HG03520 (cell line): Measurements from ENCODE around the gene CNNM3.

Experiments
- ATAC-seq: cut with Tn5 transposase; IDR thresholded peaks from one replicate; pipeline ENCODE4 v1.9.1; 2021; ENCODE audit warnings: mild to moderate bottlenecking, moderate library complexity; ENCODE audit not compliant: unreplicated experiment

Gene CNNM3

DNA sequence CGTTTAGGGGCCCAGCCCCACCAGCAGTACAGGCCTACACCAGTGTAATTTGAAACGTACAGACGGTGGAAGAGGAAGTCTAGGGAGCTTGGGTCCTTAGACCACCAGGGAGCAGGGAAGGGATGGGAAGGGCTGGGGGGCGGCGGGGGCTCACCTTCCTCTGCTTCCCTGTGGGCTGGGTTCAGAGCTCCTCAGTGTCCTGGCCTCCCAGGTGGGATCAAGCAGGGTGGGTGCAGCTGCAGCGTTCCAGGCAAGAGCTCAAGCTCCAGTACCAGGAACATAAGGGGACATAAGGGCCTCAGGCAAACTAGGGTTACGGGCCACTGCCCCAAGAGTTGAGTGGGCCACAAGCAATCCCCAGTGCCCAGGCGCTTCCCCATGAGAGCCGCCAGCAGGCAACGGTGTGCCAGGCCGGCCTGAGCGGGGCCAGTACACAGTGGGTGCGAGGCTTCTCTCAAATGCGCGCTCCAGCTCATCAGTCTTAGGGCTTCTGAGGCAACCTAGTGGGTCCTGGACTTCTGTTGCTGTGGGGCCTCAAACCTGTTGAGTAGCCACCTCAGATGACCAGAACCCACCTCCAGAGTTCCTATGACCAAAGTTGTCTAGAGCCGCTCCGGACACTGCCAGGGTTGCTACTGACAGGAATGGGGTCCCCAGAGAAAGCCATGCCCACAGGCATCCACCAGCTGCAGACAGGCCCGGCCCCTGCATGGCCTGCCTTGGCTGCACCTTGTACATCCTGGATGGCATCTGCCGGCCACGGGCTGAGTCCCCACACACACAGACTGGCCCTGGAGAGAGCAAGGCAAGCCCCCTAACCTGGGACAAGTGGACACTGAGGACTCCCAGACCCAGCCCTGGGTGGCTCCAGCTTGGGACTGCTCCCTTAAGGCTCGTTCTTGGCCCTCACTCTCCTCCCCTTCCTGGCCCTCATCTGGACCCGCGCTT, 22.6 kb downstream of the CNNM3 start:
- ATAC-seq = peak; percentile 18

DNA sequence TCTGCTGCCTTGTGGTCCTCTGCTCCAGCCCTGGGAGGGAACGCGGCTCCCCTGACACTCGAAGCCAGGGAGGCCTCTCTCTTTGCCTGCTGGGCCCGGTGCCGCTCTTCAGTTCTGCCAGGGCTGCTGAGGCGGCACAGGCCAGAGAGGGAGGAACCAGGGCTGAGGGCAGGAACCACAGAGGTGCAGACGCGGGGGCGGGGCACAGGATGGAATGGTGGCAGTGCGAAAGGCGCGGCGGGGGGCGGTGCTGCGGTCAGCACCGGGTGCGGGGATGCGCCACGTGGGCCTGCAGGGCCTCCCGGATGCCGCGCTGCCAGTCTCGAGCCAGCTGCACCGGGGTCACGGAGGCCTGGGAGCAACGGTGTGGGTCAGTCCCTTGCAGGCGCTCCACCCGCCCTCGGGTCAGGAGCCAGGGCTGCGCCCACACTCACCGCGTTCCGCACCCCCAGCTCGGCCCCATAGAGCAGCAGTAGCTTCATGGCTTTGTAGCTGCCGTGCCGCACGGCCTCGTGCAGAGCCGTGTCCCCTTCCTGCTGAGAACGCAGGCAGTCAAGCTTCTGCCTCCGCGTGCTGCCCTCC, 23.3 kb downstream of the CNNM3 start:
- peak; percentile 37 for ATAC-seq

DNA sequence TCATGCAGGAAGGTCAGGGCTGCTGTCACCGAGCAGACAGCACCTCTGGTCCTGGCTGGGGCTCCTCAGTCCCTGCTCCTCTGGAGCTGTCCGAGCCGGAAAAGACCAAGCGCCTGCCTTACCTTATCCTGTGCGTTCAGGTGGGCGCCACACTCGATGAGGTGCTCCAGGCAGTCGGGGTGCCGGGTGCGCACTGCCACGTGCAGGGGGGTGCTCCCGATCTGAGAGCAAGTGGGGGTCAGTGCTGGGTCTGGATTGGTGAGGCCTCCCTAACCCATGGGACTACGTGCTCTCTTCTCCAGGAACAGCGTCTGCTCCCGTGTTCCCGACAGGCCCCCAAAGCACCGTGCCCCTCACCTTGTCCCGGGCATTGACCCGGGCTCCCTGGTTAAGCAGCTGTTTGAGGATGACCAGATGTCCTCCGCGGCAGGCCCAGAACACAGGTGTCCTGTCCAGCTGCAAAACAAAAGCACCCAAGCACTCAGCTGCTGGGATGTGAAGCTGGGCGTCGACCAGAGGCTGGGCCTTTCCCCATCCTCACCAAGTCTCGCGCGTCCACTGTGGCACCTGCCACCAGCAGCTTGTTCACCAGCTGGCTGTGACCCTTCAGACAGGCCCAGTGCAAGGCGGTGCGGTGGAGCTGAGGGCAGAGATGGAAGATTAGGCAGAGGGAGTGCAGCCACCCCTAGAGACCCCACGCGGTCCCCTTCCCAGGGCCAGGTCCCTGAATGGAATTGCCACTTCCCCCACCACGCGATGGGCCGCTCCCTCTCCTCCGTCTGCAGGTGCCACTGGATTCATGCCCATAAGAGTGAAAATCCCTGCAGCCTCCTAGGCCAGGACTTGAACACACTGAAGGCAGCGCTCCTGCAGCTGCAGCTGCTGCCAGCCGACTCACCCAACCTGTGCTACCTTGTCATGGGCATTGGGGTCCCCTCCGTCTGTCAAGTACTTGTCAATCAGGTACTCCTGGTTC, 24.1 kb downstream of the CNNM3 start:
- ATAC-seq = no peak

DNA sequence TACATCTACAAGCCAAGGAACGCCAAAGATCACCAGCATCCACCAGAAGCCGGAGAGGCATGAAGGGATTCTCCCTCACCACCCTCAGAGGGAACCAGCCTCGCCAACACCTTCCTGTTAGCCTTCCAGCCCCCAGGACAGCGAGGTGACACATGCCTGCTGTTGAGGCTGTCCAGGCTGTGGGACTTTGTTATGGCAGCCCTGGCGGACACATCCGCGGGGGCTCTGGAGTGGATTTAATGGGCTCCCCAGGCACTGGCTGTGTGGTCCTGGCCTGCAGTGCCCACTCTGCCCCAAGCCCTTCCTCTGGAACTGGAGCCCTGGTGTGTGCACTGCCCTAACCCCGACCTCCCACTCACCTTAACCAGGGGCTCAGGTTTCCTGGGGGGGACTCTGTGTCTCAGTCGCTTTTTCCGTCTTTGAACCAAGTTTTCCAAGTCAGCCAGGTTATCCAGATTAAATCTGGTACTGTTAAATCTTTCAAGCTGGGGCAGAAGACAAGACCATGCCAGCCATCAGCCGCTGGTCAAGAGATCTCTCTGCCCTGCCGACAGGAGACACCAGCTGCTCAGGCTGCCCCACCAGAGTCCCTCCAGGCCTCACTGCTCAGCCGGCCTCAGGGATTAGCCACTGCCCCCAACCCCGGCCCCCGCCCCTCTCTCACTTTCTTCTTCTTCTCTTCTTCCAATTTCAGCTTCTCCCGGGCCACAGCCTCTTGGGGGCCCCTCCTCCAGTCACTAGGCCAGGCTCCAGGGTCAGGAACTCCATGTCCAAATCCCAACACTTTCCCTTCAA, 25.8 kb downstream of the CNNM3 start:
- no peak for ATAC-seq

DNA sequence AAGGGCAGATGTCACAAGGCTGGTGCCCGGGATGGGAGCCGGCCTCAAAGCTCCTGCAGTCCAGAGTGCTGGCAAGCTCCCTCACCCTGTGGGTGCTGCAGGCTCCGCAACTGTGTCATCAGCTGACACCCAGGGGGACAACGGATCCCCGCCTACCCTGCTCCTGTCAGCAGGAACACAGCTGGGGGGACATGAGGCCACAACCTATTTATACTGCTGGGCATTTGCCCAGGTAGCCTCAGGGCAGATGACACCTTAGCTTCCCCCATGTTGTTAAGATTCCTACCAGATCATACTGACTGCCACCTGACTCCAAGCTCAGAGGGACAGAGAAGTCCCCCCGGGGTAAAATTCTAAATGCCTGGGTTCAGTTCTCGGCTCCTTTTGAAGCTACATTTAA, 26.5 kb downstream of the CNNM3 start:
- no peak for ATAC-seq

DNA sequence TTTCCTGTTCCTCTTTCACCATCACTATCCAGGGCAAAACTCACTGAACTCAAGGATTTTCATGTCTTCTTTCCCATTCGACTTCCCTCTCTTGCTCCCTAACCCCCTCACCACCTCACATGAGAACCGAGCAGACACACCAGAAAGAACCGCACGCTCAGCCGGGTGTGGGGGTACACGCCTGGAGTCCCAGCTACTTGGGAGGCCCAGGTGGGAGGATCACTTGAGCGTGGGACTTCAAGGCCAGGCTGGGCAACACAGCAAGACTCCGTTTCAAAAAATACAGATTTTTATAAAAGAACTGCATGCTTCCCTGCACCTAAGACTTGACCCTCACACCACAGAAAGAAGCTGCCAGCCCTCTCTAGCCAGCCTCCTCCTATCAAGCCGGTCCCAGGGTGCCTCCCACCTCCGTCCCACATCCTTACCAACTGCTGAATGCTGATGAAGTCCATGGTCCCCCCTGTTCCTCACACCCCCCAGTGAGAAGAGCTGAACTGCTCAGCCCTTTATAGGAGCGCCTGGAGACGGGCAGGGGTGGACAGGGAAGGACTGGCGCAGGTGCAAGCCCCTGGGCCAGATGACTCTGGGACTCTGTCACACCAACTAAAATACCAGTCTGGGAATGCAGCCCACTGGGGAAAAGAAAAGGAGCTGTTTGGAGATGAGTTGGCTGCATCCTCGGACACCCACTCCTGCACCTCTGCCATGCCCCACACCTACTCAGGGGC, 27.6 kb downstream of the CNNM3 start, which contains the start of gene ANKRD23:
ANKRD23 (minus strand) TSS at position 484 of the 731 bp plus-strand sequence; CDS start at position 455, 29 bp downstream.
- ATAC-seq = no peak

DNA sequence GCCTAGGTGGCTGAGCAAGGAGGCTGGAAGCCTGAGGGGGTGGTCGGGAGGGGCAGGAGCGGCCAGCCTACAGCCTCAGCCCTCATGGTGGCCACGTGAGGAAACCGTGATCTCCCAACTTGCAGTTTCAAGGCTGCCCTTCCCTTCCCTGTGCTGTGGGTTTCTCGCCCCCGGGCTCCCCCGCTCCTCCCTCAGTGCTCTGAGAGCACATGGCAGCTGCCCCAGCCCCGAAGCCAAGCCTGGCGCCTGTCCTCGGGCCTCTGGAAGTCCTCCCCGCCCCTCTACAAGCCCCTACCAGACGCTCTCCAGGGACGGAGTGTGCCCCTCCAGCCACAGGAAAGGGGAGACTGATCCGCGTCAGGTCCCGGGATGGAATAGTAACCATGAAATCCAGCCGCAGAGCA, 28.3 kb downstream of the CNNM3 start:
- ATAC-seq = no peak

DNA sequence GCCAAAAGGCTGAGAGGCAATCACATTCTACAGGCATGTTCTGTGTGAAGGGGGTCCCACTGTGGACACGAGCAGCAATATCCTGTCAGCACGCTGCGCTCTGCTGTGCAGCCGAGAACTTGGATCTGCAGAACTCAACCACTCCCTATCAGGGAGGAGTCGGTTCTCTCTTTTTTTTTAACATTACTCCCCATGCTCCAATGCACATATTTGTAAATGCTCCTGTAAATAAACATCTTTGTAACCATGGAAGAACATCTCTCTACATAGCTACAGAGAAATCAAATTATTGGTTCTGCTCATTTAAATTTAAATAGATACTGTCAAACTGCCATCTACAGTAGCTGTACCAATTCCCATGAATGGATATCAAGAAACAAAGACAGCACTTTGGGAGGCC, 30.8 kb downstream of the CNNM3 start:
- ATAC-seq = no peak

DNA sequence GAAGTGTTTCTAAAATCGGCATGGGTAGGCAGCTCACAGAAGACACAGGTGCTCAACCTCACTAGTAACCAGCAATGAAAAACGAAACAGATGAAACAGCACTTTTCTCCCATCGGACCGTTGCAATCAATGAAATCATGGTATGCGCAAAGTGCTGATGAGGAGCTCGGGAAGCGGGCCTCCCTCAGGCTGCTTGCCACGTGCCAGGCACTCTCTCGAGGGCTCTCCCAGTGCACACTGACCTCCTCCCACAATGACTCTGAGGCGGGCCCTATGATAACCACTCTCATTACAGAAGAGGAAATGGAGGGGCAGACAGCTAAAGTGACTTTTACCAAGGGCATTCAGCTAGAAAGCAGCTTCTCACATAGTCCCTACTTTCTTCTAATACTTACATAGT, 31.5 kb downstream of the CNNM3 start:
- ATAC-seq = no peak

DNA sequence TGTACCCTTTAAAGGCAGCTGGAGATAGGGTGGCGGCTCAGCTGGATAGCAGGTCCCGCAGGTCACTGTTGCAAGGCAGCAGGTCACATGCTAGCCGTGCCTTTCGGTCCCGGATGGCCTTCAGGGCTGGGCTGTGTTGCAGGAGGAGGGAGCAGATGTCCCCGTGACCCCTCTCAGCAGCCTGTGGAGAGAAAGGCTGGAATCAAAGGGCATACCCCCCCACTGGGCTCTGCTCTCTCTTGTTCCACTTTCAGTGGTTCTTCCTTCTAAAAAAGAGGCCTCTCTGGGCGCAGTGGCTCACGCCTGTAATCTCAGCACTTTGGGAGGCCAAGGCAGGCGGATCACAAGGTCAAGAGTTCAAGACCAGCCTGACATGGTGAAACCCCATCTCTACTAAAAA, 32.2 kb downstream of the CNNM3 start:
- no peak for ATAC-seq

DNA sequence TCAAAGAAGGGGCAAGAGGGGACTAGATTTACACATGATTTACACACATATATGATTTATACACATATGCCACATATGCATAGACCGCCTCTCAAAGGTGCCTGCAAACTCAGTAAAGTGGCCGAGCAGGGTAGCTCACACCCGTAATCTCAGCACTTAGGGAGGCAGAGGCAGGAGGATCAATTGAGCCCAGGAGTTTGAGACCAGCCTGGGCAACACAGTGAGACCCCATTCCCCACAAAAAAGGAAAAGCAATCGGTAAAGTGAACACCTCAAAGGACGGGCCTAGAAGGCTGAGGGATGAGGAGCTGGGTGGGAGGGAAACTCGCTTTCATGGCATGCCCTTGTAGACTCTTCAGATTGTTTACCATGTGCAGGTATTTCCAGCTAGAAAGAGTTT, 36.6 kb downstream of the CNNM3 start:
- no peak for ATAC-seq

DNA sequence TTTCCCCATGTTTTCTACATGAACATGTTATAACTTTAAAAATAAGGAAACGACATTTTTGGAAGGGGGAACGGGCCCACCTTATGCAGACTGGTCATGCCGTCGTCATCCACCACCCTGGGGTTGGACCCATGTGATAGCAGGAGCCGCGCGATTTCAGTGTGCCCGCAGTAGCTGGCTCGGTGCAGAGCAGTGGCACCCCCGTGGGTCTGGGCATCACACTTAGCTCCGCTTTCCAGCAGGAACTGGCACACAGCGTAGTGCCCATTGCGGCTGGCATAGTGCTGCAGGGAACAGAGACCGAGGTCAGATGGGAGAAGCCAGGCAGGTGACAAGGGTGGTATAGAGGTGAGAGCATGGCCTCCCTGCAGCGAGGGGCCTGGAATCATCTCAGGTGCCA, 37.3 kb downstream of the CNNM3 start:
- ATAC-seq = no peak

DNA sequence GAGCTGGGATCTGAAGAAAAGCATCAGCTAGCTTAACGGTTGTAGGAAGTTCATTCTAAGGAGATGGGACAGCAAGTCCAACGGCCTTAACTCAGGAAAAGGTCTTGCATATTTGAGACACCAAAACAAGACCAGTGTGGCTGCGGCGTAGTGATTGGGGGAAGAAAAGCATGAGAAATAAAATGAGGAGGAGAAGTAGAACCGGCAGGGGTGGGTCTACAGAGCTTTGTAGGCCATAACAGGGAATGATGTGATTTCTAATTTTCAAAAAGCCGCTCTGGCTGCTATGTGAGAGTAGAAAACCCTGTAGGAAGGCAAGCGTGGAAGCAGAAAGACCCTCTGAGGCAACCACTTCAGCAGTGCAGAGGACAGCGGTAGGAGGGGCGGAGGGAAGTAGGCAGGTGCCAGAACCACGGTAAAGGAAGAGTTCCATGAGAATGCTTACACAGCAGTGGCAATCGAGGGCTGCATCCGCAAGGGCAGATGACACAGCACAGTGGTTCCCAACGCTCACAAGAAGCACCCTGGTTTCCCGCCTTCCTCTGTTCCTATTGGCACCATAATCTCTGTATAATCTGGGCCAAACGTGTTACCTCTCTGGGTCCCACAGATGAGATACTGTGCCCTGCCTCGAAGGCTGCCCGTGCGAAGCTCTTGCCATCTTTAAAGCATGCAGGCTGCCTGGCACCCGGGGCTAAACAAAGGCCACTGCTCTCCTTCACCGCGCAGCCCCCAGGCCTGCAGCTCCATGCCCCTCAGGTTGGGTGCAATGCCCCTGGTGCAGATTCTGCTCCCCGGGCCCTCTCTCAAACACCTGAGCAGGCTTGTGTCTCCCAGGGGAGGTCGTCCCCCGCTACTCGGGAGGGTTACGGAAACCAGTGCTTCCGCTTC, 41.0 kb downstream of the CNNM3 start:
- ATAC-seq = no peak

DNA sequence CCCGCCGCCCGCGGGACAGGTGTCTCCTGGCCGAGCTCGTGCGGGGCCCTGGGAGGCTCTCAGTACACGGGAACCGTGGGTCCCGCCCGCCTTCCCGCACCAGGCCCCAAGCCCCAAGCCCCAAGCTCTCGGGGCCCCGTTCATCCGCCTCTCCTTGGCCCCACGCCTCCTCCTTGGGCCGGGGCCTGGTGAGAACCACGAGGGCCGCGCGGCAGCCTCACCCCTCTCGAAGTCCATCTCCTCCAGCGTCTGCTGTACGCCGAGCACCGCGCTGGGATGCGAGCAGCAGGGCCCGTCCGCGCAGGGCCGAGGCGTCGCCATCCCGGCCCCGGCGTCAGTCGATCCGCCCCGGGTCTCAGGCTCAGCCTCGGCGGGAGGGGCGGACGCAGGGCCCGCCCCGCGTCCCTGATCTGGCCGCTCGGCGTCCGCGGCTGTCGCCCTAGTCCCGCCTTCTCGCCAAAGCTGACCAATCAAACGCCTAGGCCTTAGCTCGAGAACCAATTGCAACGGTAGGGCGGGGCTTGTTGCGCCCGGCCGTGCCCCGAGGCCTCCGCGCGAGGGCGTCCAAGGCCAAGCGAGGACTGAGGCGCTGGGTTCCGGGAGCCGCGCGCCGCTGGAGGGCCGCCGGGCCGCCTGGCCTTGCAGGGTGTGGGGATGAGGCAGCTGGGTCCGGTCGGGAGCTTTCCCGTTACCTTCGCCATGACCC, 41.8 kb downstream of the CNNM3 start, which contains the start of gene ANKRD39:
ANKRD39 (minus strand) TSS at position 350 of the 706 bp plus-strand sequence; CDS start at position 321, 29 bp downstream.
- ATAC-seq = peak; percentile 96

DNA sequence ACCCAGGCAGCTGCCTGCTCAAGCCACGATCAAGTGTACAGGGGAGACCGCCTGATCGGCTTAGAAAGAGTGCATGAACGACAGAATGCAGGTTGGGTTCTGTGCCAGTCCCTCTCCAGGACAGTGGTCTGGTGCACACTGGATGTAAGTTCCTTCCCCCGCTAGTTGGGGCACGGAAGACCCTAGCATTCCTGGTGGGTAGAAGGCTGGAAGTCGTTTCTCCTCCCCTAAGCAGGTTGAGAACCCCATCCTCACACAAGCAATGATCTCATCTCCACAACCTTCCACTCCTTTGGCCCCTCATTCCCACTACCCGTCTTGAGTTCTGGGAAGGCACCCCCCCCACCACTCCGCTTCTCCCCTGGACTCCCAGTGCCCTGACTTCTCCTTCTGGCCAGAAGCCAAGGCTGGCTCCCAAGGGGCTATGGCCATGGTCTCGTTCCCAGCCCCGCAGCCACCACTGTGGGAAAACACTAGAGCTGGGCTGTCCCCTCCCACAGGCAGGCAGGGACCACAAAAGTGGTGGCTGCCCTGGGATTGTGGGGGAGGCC, 43.1 kb downstream of the CNNM3 start:
- ATAC-seq = no peak

DNA sequence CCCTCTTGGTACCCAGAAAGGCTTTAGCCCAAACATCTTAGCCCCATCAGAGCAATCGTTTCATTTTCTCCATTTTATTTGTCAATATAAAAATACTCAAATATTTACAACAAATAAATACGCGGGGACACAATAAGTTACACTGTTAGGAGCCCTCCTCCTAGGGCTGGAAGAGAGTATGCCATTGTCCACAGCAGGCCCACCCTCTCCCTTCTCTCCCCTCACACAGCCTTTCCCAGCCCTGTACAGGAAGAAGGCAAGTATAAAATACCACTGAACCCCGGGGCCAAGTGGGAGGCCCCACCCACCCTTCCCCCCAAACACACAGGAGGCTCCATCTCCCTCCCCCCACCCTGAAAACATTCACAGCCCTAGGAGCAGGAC, 43.6 kb downstream of the CNNM3 start:
- ATAC-seq = no peak
